HG02885 (cell line): Measurements from ENCODE around the gene UBE2J1.
"Not testable (repeated sequence)": the region's sequence is repeated elsewhere in the genome, so short reads cannot be mapped to it uniquely, and the experiment has no call there.

ENCODE experiments used
- ATAC-seq: cut with Tn5 transposase; IDR thresholded peaks from one replicate; pipeline ENCODE4 v1.9.1; 2021; ENCODE audit warnings: mild to moderate bottlenecking; ENCODE audit not compliant: unreplicated experiment, poor library complexity

Gene UBE2J1, protein sequence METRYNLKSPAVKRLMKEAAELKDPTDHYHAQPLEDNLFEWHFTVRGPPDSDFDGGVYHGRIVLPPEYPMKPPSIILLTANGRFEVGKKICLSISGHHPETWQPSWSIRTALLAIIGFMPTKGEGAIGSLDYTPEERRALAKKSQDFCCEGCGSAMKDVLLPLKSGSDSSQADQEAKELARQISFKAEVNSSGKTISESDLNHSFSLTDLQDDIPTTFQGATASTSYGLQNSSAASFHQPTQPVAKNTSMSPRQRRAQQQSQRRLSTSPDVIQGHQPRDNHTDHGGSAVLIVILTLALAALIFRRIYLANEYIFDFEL

DNA sequence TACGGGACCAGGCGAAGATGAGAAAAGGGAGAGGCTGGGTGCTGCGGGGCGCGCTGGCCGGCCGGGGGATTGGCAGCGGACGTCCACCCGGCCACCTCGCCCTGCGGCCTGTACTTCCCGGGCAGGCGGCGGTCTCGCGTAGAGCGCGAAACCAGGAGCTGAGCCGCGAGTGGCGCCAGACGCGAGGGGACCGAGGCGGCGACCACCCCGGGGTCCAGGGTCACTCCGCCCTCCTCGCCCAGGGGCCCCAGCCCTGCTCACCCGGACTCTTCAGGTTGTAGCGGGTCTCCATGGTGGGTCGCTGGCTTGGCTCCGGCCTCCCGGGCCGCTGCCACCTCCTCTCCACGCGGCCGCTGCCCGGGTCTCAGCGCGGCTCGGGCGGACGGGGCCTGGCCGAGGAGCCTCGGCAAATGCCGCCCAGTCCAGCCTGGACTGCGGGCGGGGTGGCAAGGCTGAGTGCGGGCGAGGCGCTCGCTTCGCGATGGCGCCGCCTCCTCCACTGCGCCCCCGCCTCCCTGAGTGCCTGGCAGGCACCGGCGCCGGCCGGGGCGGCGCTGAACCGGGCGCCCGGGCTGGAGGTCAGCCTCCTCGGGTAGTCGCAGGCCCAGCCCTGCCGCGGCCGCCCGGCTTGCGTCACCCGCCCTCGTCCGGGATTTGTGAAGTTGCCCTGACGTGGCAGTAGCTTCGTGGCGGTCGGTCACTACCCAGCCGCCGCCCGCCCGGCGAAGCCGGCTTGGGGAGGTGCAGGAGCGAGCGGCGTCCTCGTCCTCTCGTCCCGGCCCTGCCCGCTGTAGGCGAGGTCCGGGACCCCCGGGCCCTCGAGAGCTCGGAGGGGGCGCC, at the start of gene UBE2J1:
TSS of gene UBE2J1 (minus strand) at position 445 of the 840 bp plus-strand sequence. CDS start at position 292, 153 bp downstream.
- ATAC-seq: peak; percentile 52

DNA sequence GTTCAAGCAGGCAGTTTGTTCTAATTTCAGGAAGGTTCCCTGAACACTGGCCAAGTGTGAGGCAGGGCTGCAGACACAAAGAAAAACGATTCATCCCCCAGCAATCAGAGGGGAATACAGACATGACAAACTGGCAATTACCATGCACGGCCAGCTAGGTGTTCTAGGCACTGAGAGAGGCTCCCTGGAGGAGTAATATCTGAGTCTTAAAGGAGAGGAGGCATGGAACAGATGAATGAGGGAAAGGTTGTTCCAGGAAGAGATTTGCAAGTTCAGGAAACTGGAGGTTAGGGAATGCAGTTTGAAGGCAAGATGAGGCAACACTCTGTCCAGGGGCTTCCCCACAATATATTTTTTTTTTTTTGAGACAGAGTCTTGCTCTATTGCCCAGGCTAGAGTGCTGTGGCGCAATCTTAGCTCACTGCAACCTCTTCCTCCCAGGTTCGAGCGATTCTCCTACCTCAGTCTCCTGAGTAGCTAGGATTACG, 48.4 kb upstream of the UBE2J1 start:
- no peak for ATAC-seq

DNA sequence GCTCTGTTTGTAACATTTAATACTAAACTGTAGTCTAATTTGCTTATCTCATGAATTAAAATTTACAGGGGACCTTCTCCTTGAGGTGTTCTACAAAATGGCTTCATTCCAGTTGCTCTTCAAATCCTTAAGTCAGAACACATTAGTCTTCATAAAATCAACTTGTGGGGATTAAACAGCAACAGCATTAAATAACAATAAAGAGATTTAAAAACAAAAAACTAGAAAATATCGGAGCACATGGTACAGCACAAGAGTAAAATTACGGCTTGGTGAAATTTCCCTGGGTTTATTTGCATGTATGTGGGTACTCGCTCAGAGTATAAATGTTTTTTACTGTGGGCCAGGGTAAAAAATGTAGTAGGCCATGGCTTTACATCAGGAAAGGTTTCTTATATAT, 47.5 kb upstream of the UBE2J1 start:
- no peak for ATAC-seq

DNA sequence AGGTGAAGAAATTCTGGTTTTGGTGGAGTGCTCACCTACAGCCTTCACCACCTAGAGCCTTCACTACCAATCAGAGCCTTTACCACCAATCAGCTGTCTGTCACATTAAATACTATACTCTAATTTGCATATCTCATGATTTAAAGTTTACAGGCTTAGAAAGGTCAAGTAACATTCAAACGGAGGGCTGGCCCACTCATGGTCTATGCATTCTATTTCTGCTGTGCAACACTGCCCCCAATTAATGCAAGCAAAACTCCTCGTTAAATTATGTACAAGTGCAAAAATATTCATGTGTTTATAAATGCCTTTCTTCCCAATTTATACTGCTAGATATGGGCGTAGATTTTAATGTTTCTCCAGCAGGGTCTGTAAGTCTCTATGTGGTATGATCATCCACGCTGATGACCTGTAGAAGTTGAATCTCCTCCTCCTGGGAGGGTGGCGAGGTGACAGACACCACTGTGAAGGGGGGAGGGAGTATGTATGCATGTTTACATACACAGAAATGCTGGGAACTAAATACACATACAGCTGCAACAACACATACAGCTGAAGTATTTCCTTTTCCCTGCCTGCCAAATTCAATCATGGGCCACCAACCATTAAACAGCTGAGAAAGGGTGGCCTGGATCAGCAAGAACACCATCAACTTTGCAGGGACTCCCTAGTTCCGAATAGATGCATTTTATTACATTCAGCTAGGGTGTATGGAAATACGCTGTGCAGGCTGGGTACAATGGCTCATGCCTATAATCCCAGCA, 46.4 kb upstream of the UBE2J1 start:
- ATAC-seq: no peak

DNA sequence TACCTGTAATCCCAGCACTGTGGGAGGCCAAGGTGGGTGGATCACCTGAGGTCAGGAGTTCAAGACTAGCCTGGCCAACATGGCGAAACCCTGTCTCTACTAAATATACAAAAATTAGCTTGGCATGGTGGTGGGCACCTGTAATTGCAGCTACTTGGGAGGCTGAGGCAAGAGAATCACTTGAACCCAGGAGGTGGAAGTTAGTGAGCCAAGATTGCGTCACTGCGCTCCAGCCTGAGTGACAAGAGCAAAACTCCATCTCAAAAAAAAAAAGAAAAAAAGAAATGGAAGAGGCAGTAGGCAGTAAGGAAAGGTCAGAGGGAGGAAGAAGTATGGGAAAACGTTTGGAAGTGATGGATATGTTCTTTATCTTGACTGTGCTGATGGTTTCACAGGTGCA, 45.4 kb upstream of the UBE2J1 start:
- ATAC-seq: not testable (repeated sequence)

DNA sequence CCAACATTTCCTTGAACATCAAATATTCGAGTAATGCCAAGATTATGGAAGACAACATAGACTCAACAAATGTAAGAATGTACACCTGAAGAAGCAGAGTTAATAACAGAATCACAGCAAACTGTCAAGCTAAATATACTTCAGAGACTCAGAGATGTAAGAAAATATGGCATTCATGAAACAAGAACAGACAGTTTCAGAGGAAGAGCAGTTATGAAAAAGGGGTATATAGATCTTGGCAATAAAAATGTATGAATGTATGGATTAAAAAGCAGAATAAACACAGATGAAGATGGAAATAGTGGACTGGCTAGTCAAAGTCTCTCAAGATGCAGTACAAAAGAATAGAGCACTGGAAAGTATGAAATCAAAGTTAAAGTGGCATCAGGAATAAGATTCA, 41.1 kb upstream of the UBE2J1 start:
- ATAC-seq: no peak

DNA sequence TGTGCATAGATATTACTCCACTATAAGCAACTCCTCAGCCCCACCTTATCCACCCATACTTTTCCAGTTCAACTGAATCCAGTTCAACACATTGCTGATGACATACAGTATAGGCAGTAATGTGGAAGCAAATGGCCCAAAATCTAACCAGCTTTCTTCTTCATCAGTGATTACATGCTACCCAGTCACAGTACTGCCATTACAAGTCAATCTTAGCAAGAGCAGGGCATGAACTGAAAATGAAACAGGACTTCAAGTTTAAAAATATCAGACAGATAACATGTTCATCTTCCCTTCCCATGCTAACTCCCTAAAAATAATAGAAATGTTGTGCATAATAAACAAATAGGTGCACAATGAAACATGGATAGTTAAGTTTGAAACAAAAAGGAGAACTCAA, 40.3 kb upstream of the UBE2J1 start:
- no peak for ATAC-seq

DNA sequence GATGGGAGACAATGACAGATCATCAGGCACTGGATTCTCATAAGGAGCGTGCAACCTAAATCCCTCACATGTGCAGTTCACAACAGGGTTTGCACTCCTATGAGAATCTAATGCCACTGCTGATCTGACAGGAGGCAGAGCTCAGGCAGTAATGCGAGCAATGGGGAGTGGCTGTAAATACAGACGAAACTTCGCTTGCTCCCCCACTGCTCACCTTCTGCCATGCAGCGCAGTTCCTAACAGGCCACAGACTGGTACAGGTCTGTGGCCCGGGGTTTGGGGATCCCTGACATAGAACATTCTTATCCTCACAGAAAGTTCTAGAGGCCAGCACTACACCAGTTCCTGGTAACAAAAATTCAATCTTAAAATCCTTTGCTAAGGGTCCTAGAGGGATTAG, 36.3 kb upstream of the UBE2J1 start:
- ATAC-seq: no peak

DNA sequence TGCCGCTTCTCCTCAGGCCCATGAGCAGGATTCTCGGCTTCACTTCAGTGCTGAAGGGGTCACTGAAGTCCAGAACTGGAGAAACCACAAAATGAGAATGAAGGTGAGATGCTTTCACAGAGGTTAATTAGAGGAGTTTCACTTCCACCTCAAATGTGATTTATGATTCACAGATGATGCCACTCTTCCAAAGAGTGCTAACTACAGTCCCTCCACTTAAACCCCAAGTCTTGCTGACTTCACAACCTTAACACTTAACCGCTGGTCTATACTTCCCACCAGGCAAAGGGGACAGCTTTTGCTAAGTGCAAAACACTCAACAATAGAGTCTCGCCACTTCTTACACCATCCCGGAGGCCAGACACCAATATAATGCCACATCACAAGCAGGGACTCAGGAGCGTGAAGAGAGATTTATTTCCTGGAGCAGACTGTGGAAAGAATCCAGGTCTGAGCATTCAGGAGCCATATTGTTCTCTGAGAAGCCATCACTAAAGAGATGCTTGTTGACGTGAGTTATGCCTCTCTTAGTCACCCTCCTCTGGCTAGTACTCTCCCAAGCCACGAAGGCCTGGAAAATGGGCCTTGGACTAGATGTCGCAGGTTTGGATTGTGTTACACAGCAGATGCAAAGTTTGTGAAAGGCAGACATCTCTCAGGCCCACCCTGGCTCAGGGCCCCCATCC, 35.1 kb upstream of the UBE2J1 start:
- ATAC-seq: peak; percentile 96

DNA sequence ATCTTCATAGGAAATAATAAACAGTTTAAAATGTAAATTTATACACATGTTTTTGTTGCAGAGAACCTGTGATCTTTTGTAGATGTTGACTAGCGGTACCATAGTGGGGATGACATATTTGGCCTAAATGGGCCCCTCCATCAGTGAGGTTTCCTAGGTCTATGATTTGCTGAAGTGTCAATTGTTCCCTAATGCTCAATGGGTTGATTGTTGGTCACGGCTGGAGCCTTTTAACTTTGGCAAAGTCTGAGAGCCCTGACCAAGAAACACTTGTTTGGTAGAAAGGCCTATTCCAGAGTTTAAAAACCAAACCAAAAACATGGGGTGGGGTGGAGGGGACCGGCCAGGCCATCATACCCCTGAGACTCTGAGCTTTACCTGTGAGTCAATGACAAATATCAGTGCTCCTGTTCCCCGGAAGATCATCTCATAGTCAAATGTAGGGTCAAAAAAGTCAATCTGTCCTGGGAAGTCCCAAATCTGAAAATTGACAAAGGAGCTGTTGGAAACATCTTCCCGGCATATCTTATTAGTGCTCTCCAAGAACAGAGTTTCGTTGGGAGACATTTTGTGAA, 34.5 kb upstream of the UBE2J1 start:
- ATAC-seq: peak; percentile 32

DNA sequence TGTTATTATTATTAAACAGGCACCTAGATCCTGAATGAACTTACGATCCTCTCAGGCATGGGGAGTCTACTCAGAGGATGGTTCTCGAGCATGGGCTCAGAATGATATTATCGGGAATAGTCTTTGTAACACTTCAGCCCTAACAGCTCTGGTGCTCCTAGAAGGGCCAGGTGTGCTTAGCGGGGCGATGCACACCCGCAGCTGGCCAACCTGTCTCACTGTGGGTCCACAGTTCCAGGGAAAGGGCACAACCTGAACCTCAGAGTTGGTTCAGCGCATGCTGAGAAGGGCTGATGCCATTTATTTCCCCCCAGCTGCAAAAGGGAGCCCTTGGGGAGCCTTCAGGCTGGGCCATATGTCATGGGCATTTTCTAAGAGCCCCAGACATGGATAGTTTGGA, 33.3 kb upstream of the UBE2J1 start:
- ATAC-seq: no peak

DNA sequence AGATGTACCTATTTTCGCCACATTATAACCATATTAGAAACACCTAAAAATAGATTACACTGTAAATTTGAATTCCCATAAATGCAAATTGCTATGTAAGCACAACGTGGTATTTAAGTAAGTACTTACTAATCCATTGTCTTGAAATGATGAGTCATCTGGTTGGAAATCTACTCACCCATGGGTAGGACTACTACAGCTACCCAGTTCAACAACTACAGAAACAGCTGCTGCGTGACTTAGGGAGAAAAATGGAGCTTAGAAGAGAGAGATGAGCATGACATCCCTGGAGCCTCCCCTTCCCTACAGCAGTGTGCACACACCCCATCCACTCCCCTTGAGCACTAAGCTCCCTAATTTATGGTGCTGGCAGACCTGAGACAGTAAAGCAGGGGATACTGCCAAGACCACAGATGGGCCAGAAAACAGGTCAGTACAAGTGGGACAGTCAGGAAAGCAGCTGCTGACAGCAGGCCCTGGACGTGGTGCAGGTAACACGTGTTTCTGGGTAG, 32.7 kb upstream of the UBE2J1 start:
- ATAC-seq: no peak

DNA sequence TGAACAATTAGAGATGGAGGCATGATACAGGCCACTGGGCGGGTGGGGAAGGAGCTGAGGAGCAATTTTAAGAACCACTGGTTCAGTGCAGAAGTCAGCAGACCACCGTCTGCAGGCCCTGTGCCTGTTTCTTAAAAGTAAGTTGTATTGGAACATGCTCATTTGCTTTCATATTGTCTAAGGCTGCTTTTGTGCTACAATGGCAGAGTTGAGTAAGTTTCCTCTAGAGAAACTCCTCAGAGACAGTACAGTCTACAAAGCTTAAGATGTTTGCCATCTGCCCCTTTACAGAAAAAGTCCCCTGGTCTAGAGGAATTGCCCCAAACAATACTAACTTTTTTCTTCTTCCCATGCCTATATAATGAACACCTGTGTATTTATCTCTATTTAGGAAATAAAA, 28.5 kb upstream of the UBE2J1 start:
- ATAC-seq: no peak

DNA sequence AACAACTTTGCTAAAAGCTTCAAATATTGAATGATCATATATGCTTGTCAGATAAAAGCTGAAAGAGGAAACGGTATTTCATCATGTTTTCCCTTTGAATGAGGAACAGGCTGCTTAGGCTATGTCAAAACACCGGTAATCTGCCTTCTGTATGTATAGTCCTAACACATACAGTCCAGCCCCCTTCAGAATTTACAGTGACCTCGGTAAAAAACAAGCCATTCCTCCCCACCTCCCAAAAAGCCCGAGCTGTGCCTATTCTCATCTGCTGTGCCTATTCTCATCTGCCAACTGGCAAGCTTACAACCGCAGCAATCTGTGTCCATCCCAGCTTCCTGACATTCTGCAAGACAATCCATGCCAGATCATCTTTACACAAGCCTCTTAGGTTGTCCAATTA, 26.8 kb upstream of the UBE2J1 start:
- ATAC-seq: no peak

DNA sequence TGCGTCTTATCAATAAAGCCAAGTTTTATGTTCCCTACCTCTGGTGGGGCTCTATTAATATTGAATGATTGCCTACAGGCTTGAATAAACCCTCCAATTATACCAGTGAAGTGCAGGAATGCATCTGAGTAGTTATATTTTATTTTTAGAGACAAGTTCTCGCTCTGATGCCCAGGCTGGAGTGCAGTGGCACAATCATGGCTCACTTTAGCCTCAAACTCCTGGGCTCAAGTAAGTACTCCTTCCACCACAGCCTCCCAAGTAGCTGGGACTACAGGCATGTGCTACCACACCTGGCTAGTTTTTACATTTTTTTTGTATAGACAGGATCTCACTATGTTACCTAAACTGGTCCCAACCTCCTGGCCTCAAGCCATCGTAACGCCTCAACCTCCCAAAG, 26.1 kb upstream of the UBE2J1 start:
- no peak for ATAC-seq

DNA sequence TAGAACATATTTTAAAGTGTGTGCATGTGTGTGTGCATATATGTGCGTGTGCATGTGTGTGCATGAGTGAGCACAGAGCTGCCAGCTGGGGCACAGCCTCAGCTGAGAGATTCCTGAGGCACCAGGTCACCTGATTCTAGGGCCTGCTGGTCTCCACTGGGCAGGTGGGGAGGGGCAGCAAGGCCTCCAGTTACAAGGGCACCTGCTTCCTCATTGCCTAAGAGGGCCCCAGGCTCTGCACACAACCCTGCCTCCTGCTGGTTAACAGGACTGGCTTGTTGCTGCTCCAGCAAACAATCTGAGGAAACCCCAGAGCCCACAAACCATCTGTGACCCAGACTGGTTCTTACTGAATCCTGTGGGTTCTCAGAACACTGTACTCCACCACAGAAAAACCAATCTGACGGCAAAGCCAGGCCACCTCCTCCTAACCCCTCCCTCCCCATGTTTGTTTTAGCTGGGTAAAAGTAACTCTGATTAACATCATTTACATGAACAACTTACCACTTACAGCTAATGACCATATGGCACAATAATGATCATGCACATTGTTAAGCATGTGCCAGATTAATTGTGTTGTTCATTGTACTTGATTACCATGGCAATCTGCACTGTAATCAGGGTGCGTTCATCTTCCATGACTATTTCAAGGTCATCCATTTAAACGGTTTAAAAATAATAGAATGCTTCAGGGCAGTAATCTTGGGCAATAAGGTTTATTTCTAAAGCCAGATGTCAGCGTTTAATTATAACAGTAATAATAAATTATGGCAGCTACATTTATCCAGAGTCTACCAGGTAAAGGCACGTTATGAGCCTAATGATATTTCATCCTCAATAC, 23.1 kb upstream of the UBE2J1 start:
- peak; percentile 80 for ATAC-seq

DNA sequence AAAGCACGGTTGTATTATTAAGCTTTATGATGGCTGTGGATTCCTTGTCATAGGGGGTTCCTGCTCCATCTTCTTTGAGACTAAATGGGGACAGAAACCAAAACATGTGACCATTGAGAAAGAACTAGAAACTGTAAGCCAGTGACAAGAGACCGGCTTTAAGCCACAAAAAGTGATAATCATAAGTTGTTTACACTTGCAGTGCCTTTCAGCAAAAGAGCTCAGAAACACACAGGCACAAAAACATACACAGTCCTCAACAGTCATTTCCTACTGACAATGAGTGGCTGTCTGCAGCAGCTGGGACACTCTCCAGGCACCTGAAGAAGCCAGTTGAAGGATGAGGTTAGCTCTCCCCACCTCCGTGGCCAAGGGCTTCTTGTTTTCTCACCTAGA, 20.0 kb upstream of the UBE2J1 start:
- ATAC-seq: peak; percentile 42

DNA sequence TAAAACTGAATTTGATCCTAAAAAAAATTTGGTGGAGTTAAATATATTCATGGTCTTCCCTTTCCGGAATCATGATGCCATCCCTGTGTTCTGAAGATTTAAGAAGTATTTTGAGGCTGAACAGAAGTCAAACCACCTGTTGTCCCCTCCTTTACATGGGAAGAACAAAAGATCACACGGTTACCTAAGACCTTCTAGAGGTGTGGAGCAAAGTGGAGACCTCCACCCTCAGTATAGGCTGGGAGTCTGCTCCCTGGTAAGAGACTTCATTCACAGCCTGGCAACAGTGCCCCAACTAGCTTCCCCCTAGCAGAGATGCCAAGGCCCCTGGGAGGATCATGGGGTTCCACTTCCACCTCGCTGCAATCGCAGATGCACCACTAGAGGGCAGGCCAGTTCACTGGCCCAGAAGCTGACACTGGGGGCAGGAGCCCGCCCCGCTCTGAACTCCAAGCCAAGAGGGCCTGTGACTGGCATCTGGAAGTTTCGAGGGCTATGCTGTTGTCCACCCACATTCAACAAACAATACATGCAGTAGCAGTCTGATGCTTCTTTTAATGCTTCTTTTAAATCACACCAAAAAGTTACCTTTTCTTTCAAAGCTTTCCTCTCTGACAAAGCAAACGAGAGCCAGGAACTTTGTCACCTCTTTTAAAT, 19.5 kb upstream of the UBE2J1 start:
- peak; percentile 76 for ATAC-seq
